NCI-H2196 treated with DMSO at 0.1 percent for 48 hours (cell line): Measurements from ENCODE around the gene SPAG6.
"Not testable (repeated sequence)": the region's sequence is repeated elsewhere in the genome, so short reads cannot be mapped to it uniquely, and the experiment has no call there.

ENCODE experiments used
- DNase-seq: peaks from one replicate; lab custom pipeline; 2025; ENCODE audit not compliant: unreplicated experiment; lab: John Stamatoyannopoulos, UW

Gene SPAG6

GRCh38 chr10:22370320-22370719 lies 25.0 kb downstream of the SPAG6 start:
- no peak for DNase-seq

GRCh38 chr10:22372298-22372697 lies 27.0 kb downstream of the SPAG6 start:
- DNase-seq: no peak

- no peak for DNase-seq
These were observed 27.6 kb downstream of the SPAG6 start for GRCh38 chr10:22372917-22373316.

- no peak for DNase-seq
These were observed 29.3 kb downstream of the SPAG6 start for GRCh38 chr10:22374489-22375126.

GRCh38 chr10:22379059-22379458 lies 33.8 kb downstream of the SPAG6 start:
- DNase-seq: no peak

GRCh38 chr10:22381262-22381661 lies 36.0 kb downstream of the SPAG6 start:
- DNase-seq: no peak

GRCh38 chr10:22386503-22386902 lies 41.2 kb downstream of the SPAG6 start:
- DNase-seq: no peak

- no peak for DNase-seq
These were observed 44.7 kb downstream of the SPAG6 start for GRCh38 chr10:22389856-22390589.

GRCh38 chr10:22391600-22391999 lies 46.3 kb downstream of the SPAG6 start:
- DNase-seq: no peak

GRCh38 chr10:22396195-22396594 lies 50.9 kb downstream of the SPAG6 start:
- DNase-seq: not testable (repeated sequence)

- not testable (repeated sequence) for DNase-seq
These were observed 61.6 kb downstream of the SPAG6 start for GRCh38 chr10:22406916-22407315.

GRCh38 chr10:22410394-22410793 lies 65.1 kb downstream of the SPAG6 start:
- no peak for DNase-seq

GRCh38 chr10:22410846-22411245 lies 65.5 kb downstream of the SPAG6 start:
- no peak for DNase-seq

GRCh38 chr10:22414146-22414545 lies 68.8 kb downstream of the SPAG6 start:
- DNase-seq: no peak

- no peak for DNase-seq
These were observed 69.8 kb downstream of the SPAG6 start for GRCh38 chr10:22415072-22415471.

- no peak for DNase-seq
These were observed 72.5 kb downstream of the SPAG6 start for GRCh38 chr10:22417736-22418268.

GRCh38 chr10:22420787-22421517 lies 75.7 kb downstream of the SPAG6 start:
- DNase-seq: no peak

GRCh38 chr10:22426653-22427052 lies 81.4 kb downstream of the SPAG6 start:
- no peak for DNase-seq

GRCh38 chr10:22427101-22427500 lies 81.8 kb downstream of the SPAG6 start:
- DNase-seq: no peak

- peak; percentile 28 for DNase-seq
These were observed 82.7 kb downstream of the SPAG6 start for GRCh38 chr10:22427890-22428571.

GRCh38 chr10:22429146-22429545 lies 83.8 kb downstream of the SPAG6 start:
- no peak for DNase-seq
